ENCODE measurements around the gene LRMDA. TPM values are rescaled to one million over a fixed set of nuclear protein-coding genes. Genes with fewer than 3 reads are reported as not detected.

LRMDA gene
- total RNA-seq, 1 donor from 2014 or later = 19.4 TPM

DNA sequence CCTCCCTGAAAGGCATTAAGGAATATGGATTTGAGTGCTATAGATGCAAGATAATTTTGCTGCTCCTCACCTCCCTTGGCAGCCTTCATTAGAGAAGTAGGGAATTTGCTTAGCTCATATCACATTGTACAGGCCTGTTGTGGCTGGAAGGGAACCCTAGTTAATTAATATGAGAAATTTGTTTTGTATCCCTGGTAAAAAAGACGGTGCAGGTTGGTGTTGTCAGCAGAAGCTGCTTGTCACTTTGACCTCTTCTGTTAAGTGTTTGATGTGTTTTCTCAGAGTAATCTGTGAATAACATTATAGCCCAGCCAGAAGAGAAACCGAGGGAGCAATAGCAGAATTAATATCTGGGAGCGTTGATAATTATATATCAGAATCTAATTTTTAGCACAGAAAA lies 278.4 kb downstream of the LRMDA start:
- H3K27me3 Mint-ChIP-seq (ENCODE audit: unreplicated experiment) = peaks cover 1% of the 10 kb centered on the region
- TF ChIP-seq, protein P1, sequence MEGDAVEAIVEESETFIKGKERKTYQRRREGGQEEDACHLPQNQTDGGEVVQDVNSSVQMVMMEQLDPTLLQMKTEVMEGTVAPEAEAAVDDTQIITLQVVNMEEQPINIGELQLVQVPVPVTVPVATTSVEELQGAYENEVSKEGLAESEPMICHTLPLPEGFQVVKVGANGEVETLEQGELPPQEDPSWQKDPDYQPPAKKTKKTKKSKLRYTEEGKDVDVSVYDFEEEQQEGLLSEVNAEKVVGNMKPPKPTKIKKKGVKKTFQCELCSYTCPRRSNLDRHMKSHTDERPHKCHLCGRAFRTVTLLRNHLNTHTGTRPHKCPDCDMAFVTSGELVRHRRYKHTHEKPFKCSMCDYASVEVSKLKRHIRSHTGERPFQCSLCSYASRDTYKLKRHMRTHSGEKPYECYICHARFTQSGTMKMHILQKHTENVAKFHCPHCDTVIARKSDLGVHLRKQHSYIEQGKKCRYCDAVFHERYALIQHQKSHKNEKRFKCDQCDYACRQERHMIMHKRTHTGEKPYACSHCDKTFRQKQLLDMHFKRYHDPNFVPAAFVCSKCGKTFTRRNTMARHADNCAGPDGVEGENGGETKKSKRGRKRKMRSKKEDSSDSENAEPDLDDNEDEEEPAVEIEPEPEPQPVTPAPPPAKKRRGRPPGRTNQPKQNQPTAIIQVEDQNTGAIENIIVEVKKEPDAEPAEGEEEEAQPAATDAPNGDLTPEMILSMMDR (IDR thresholded peaks at IDR 0.05; ENCODE audit: unreplicated experiment) = no peak
- no peak overlapping the region for H3K27ac Mint-ChIP-seq (ENCODE audit: unreplicated experiment)
- H3K4me3 Mint-ChIP-seq (ENCODE audit: unreplicated experiment) = no peak overlapping the region
- H3K36me3 Mint-ChIP-seq (ENCODE audit: low read depth, unreplicated experiment) = no peaks in the 10 kb centered on the region
- no peak for DNase-seq (ENCODE audit: low spot score)
- H3K4me1 Mint-ChIP-seq (ENCODE audit: unreplicated experiment) = peaks cover 6% of the 10 kb centered on the region
- H3K9me3 Mint-ChIP-seq (ENCODE audit: unreplicated experiment) = no peaks in the 10 kb centered on the region

DNA sequence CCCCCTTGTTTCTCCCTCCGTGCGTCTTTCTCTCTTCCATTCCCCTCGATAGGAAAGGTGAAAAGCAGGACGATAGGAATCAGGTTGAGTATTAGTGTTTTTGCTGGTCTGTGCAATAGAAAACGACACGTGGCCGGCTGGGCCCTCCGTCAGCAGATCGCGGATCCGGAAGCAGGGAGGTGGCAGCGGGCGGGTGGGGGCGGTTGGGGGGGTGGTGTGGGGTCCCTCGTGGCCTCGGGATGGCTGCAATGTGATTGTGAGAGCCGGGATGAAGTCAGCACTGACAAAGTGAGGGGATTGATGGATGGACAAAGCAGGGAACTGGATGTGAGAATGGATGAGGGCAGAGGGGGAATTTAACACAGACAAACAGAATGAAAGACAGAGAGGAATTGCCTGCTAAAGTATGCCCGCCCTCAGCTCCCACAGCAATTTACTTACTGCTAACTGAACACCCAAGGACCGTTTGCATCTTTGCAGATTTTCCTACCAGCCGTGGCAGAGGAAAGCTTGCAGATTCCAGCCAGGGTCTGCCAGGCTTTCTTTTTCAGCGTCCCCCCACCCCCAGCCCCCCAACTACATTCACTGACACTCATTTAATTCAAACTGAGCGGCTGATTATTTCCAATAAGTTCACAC lies 280.9 kb downstream of the LRMDA start:
- TF ChIP-seq, protein P1 (IDR thresholded peaks at IDR 0.05; ENCODE audit: unreplicated experiment) = no peak
- no peak for DNase-seq (ENCODE audit: low spot score)
- no peaks in the 10 kb centered on the region for H3K27me3 Mint-ChIP-seq (ENCODE audit: unreplicated experiment)
- no peaks in the 10 kb centered on the region for H3K9me3 Mint-ChIP-seq (ENCODE audit: unreplicated experiment)
- H3K27ac Mint-ChIP-seq (ENCODE audit: unreplicated experiment) = no peak overlapping the region
- H3K4me3 Mint-ChIP-seq (ENCODE audit: unreplicated experiment) = no peak overlapping the region
- H3K36me3 Mint-ChIP-seq (ENCODE audit: low read depth, unreplicated experiment) = no peaks in the 10 kb centered on the region
- peaks cover 6% of the 10 kb centered on the region for H3K4me1 Mint-ChIP-seq (ENCODE audit: unreplicated experiment)

DNA sequence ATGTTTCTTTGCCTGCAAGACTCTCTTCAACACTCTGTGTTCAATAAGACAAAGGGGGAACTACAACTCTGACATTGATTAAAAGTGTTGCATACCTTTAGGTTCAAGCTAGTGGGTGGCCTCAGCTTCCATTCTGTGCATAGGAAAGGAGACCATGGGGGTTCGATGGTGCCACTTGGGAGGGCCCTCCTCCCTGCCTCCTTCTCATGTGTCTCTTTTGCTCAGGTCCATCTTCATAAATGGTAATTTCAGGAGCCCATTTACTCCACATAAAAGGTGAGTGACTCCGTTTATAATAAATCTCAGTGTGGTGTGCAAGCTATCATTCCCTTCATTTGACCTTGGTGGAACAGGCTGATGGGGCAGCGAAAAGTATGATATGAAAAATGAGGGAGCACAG lies 285.1 kb downstream of the LRMDA start:
- Mint-ChIP-seq H3K4me1 (ENCODE audit: unreplicated experiment) (peaks cover 2% of the 10 kb centered on the region), H3K9me3 (ENCODE audit: unreplicated experiment) (no peaks in the 10 kb centered on the region), H3K27ac (ENCODE audit: unreplicated experiment) (no peak overlapping the region), H3K27me3 (ENCODE audit: unreplicated experiment) (no peaks in the 10 kb centered on the region), H3K4me3 (ENCODE audit: unreplicated experiment) (no peak overlapping the region), H3K36me3 (ENCODE audit: low read depth, unreplicated experiment) (no peaks in the 10 kb centered on the region)
- TF ChIP-seq, protein P1 (IDR thresholded peaks at IDR 0.05; ENCODE audit: unreplicated experiment) = no peak
- no peak for DNase-seq (ENCODE audit: low spot score)

DNA sequence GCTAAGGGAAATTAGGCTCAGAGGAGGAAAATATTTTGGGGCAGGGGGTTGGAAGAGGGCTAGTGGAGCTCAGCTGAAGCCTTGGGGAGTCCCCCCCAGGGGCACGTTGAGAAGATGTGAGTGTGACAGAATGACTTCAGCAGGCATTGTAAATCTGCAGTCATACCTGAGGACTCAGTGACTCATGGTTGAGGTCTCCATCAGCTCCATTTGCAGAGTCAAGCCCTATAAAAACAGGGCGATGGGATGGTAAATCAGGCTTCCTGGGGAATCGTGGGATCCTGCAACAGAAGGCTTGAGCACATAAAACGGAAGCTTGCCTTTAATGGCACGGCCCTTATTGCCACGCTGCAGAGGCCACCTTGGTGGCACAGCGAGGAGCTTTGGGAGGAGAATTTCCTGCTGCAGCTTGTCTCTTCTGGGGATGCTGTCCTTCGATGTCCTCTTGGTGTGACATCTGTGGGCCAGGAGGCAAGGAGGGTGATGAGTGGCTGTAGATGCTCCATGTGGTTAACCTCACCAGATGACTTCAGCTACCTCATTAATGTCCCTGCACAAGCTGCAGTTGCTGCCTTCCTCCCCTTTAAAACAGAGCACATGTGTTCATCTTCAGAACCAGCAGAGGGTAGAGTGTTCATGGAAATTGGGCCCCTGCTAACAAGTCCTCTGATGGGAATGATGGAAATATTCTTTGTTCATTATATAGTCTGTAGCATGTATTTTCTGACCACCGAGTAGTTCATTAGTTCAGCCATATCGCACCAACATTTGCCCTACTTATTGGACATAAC lies 285.9 kb downstream of the LRMDA start:
- peaks cover 2% of the 10 kb centered on the region for H3K4me1 Mint-ChIP-seq (ENCODE audit: unreplicated experiment)
- H3K27ac Mint-ChIP-seq (ENCODE audit: unreplicated experiment) = no peak overlapping the region
- H3K27me3 Mint-ChIP-seq (ENCODE audit: unreplicated experiment) = no peaks in the 10 kb centered on the region
- no peaks in the 10 kb centered on the region for H3K36me3 Mint-ChIP-seq (ENCODE audit: low read depth, unreplicated experiment)
- TF ChIP-seq, protein P1 (IDR thresholded peaks at IDR 0.05; ENCODE audit: unreplicated experiment) = no peak
- no peak overlapping the region for H3K4me3 Mint-ChIP-seq (ENCODE audit: unreplicated experiment)
- DNase-seq (ENCODE audit: low spot score) = no peak
- H3K9me3 Mint-ChIP-seq (ENCODE audit: unreplicated experiment) = no peaks in the 10 kb centered on the region

DNA sequence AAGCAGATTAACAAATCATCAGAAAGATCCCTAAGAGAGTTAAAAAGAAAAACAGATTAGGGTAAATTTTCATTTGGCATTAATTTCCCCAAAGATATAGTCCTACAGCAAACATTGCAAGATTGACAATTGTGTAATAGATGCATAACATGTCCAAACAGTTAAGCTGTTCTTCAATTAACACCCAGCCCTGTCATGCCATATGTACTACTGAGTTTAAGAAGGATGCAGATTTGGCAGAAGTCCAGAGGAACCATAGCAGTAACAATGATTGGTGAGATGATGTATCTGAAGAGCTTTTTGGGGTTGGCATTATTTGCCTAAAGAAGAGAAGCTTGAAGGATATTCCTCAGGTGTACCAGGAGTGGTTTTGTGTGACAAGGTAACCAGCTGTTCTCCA lies 287.6 kb downstream of the LRMDA start:
- Mint-ChIP-seq H3K36me3 (ENCODE audit: low read depth, unreplicated experiment) (no peaks in the 10 kb centered on the region), H3K4me1 (ENCODE audit: unreplicated experiment) (peaks cover 5% of the 10 kb centered on the region), H3K4me3 (ENCODE audit: unreplicated experiment) (no peak overlapping the region), H3K9me3 (ENCODE audit: unreplicated experiment) (no peaks in the 10 kb centered on the region), H3K27me3 (ENCODE audit: unreplicated experiment) (no peaks in the 10 kb centered on the region), H3K27ac (ENCODE audit: unreplicated experiment) (no peak overlapping the region)
- no peak for DNase-seq (ENCODE audit: low spot score)
- TF ChIP-seq, protein P1 (IDR thresholded peaks at IDR 0.05; ENCODE audit: unreplicated experiment) = no peak
